Measurements from ENCODE around the gene EFNA4.

DNA sequence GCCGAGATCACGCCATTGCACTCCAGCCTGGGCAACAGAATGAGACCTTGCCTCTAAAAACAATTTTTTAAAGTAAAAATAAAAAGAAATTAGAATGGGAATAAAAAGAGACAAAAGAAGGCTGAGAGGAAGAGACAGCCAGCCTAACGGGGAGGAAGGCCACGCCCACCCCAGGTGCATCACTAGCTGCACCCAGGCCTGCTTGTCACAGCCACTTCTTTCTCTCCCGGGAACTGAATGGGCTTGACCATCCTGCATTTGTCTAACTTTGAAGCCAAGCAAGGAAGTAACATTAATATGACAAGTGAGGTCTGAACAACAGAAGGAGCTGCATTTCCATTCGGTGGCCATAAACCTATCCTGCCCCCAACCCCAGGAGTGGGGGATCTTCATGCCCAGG lies 43.3 kb downstream of the EFNA4 start:
- no peak for TF ChIP-seq POLR2A (IDR thresholded peaks at IDR 0.05; ENCODE audit: control extremely low read depth in 1 of 2, low read depth in 2 of 2, low read length in 2 of 2)
- no peak for TF ChIP-seq CTCF (IDR thresholded peaks at IDR 0.05; ENCODE audit: control extremely low read depth in 1 of 3, insufficient read depth in 1 of 3, low read depth in 1 of 3, low read length in 3 of 3)
- no peak for TF ChIP-seq POLR2AphosphoS5 (IDR thresholded peaks at IDR 0.05; ENCODE audit: low read depth, low read length)
- TF ChIP-seq BCL11A (IDR thresholded peaks at IDR 0.05; ENCODE audit: low read depth in 2 of 2, low read length in 2 of 2) = no peak
- TF ChIP-seq SRF (IDR thresholded peaks at IDR 0.05; ENCODE audit: low read depth, low read length) = no peak

Data from H1 (cell line).